ENCODE results near the gene XXYLT1.

XXYLT1 gene

DNA sequence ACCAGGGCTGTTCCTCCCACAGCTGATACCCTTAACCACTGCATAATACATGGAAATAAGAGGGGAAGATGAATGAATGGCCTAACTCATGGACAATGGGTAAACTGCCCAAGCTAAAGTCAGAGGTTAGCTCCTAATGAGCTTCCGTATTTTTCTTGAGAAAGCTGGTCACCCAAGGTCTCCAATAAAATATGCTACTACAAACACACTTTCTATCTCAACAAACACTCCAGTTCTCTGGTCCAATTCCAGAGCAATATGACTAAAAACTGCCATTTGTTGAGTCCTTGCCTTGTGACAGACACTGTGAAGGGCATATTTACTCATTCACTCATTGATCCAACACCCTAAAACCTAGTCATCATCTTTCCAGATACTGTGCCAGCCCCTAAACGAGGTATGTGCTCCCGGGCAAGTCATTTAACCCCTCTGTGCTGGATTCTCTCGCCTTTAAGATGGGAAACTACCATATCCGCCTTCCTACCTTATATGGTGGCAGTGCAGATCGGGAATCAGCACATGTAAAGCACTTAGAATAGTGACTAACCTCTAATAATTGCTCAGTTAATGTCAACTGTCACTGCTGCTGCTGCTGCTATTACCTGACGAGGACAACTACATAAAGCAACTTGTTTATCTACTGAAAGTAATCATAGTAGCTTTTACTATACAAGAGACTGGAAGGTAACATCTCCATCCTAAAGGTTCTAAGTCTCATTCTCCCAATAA, 89.1 kb downstream of the XXYLT1 start:
- no peak for DNase-seq (ENCODE audit: extremely low spot score)
- TF ChIP-seq ZNF384 (IDR thresholded peaks at IDR 0.05) = no peak
- no peak for TF ChIP-seq L3MBTL2 (conservative IDR thresholded peaks at IDR 0.05)
- no peak for TF ChIP-seq FOXA1 (IDR thresholded peaks at IDR 0.05)
- ChIA-PET POLR2A (no interaction called here), CTCF (no interaction called here)

DNA sequence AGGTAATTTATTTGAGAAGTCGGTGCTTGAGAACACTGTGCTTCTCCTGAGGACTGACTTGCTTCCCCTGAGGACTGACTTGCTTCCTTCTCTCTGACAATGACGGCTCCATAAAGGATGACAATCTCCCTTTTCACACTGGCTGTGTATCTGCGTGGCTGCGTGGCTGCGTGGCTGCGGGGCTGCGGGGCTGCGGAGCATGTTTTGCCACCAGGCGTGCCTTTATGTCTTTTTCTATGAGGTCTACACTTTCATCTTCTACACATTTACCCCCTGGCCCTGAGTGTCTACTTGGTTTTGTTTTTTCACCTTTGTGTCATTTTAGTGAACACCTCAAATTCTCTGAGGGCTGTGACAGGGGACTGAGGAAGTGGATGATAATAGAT, 89.9 kb downstream of the XXYLT1 start:
- ChIA-PET CTCF (no interaction called here), POLR2A (no interaction called here)
- no peak for DNase-seq (ENCODE audit: extremely low spot score)
- TF ChIP-seq, protein P1, sequence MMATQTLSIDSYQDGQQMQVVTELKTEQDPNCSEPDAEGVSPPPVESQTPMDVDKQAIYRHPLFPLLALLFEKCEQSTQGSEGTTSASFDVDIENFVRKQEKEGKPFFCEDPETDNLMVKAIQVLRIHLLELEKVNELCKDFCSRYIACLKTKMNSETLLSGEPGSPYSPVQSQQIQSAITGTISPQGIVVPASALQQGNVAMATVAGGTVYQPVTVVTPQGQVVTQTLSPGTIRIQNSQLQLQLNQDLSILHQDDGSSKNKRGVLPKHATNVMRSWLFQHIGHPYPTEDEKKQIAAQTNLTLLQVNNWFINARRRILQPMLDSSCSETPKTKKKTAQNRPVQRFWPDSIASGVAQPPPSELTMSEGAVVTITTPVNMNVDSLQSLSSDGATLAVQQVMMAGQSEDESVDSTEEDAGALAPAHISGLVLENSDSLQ (IDR thresholded peaks at IDR 0.05) = no peak
- TF ChIP-seq FOXM1 (IDR thresholded peaks at IDR 0.05; ENCODE audit: borderline replicate concordance) (no peak), LEF1 (IDR thresholded peaks at IDR 0.05; ENCODE audit: borderline replicate concordance) (no peak), L3MBTL2 (conservative IDR thresholded peaks at IDR 0.05) (no peak), FOXK2 (IDR thresholded peaks at IDR 0.05) (no peak), CTBP1 (IDR thresholded peaks at IDR 0.05; ENCODE audit: borderline replicate concordance) (no peak), FOXA1 (IDR thresholded peaks at IDR 0.05) (no peak), ZNF384 (IDR thresholded peaks at IDR 0.05) (no peak), TARDBP (IDR thresholded peaks at IDR 0.05) (no peak), BHLHE40 (IDR thresholded peaks at IDR 0.05; ENCODE audit: borderline replicate concordance) (no peak), NFRKB (IDR thresholded peaks at IDR 0.05) (no peak), HDGF (IDR thresholded peaks at IDR 0.05; ENCODE audit: borderline replicate concordance) (no peak), SUZ12 (IDR thresholded peaks at IDR 0.05) (no peak)

DNA sequence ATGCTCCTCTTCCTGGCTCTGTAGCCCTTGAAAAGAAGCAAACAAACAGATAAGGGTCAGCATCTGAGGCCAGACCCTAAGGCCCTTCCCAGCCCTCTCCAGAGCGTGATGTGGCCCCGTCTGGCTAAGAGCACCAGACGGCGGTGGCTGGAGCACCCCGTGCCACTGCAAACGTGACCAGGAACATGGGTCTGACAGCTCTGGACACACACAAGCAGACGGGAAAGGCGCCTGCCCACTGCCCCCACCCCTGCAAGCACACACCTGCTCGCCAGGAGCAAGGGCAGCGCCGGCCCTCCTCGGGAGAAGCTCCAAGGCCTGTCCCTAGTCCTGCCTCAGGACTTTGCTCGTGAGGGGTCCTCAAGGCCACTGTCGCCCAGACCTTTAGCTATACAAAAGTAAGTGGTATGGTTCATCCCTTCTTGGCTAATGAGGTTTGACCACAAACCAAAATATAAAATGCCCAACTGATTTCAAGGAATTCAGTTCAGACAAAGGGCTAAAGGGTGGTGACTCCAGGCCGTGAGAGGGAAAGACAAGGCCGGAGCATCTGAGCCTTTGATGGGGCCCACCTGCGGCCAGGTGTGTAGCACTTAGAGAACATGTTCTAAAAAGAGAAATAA, 90.4 kb downstream of the XXYLT1 start:
- no peak for DNase-seq (ENCODE audit: extremely low spot score)
- ChIA-PET CTCF (no interaction called here), POLR2A (no interaction called here)
- no peak for TF ChIP-seq ELF4 (IDR thresholded peaks at IDR 0.05)
- TF ChIP-seq HDGF (IDR thresholded peaks at IDR 0.05; ENCODE audit: borderline replicate concordance) = no peak
- TF ChIP-seq SP1 (IDR thresholded peaks at IDR 0.05) = no peak
- TF ChIP-seq TARDBP (IDR thresholded peaks at IDR 0.05) = no peak
- TF ChIP-seq SUZ12 (IDR thresholded peaks at IDR 0.05) = no peak
- TF ChIP-seq ZNF384 (IDR thresholded peaks at IDR 0.05) = no peak
- TF ChIP-seq CTBP1 (IDR thresholded peaks at IDR 0.05; ENCODE audit: borderline replicate concordance) = no peak
- TF ChIP-seq L3MBTL2 (conservative IDR thresholded peaks at IDR 0.05) = no peak
- TF ChIP-seq FOXK2 (IDR thresholded peaks at IDR 0.05) = no peak
- no peak for TF ChIP-seq FOXA1 (IDR thresholded peaks at IDR 0.05)
- TF ChIP-seq NFRKB (IDR thresholded peaks at IDR 0.05) = no peak
- TF ChIP-seq ARNT (IDR thresholded peaks at IDR 0.05) = no peak
- TF ChIP-seq, protein P1 (IDR thresholded peaks at IDR 0.05) = no peak
- no peak for TF ChIP-seq BHLHE40 (IDR thresholded peaks at IDR 0.05; ENCODE audit: borderline replicate concordance)

DNA sequence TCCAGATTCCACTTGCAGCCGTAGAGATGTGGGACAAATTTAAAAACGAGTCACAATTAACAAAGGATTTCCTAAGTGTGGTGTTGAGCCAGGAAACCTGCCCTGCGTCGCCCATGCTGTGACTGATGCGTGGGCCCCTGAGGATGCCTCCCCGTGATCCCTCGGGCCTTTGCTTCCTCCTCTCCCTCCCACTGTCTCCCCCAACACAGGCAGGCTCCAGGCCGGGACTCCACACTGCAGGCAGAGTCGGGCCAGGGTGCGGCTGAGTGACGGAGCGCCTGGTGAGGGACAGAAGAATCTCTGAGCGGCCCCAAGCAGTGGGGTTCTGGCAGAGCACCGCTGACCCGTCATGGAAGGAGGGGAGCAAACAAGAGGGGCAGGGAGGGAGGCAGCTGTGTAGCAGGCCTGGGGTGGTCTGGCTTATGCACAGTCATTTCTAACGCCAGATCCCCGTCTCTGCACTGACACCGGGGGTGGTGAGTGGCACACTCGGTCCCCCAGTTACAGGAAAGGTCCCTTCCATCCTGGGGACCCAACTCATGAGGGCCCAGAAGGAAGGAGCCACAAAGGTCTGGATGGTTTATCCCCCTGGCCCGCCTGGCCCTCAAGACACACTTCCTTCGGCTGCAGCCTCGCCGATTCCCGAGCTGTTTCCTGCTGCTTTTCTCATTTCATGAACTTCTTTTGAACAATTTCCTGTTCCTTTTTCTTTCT, 91.0 kb downstream of the XXYLT1 start:
- TF ChIP-seq FOXK2 (IDR thresholded peaks at IDR 0.05) (no peak), L3MBTL2 (conservative IDR thresholded peaks at IDR 0.05) (no peak), CTBP1 (IDR thresholded peaks at IDR 0.05; ENCODE audit: borderline replicate concordance) (no peak), SUZ12 (IDR thresholded peaks at IDR 0.05) (no peak), NFRKB (IDR thresholded peaks at IDR 0.05) (no peak), FOXM1 (IDR thresholded peaks at IDR 0.05; ENCODE audit: borderline replicate concordance) (no peak), SP1 (IDR thresholded peaks at IDR 0.05) (no peak), BHLHE40 (IDR thresholded peaks at IDR 0.05; ENCODE audit: borderline replicate concordance) (no peak), LEF1 (IDR thresholded peaks at IDR 0.05; ENCODE audit: borderline replicate concordance) (no peak), ZNF384 (IDR thresholded peaks at IDR 0.05) (no peak), TARDBP (IDR thresholded peaks at IDR 0.05) (no peak)
- POLR2A ChIA-PET = no interaction called here
- CTCF ChIA-PET = no interaction called here
- no peak for DNase-seq (ENCODE audit: extremely low spot score)

DNA sequence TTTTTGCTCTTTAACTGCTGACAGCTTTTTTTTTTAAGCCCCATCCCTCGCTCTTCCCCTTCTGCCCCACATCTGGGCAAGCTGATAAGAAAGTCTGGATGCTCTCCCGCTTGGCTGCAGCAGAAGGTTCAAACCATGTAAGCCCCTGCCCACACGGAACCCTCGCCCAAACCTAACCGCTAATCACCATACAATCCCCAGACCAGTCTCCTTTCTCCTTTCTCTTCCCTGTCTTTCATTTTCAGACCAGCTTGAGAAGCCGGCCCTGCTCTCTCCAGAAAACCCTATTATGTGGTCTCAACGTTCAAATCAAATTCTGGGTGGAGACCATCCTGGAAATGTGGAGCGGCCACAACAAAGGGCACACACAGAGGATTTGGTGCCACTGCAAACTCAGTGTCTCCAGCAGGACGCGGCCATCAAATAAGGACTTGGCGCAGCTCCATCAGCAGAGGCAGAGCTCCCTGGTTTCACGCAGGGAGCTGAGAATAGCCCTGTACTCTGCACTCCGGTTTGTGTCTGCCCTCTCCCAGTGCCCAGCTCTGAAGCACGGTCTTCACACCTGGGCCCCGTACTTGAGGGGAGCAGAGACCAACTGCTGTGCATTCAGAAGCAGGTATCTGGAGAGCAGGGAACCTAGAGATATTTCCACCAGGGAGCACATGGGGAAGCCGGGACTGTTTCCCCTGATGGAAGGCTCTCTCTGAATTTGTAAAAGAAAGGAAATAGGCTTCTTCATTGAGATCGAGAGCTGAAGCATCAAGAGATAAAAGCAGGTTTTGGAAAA, 92.6 kb downstream of the XXYLT1 start:
- TF ChIP-seq BHLHE40 (IDR thresholded peaks at IDR 0.05; ENCODE audit: borderline replicate concordance) (no peak), HDGF (IDR thresholded peaks at IDR 0.05; ENCODE audit: borderline replicate concordance) (no peak), FOXA1 (IDR thresholded peaks at IDR 0.05) (no peak), SP1 (IDR thresholded peaks at IDR 0.05) (no peak), FOXK2 (IDR thresholded peaks at IDR 0.05) (no peak), L3MBTL2 (conservative IDR thresholded peaks at IDR 0.05) (no peak), ZNF384 (IDR thresholded peaks at IDR 0.05) (no peak), ARNT (IDR thresholded peaks at IDR 0.05) (no peak), CTBP1 (IDR thresholded peaks at IDR 0.05; ENCODE audit: borderline replicate concordance) (no peak), FOXM1 (IDR thresholded peaks at IDR 0.05; ENCODE audit: borderline replicate concordance) (no peak), TARDBP (IDR thresholded peaks at IDR 0.05) (no peak), ELF4 (IDR thresholded peaks at IDR 0.05) (no peak), NFRKB (IDR thresholded peaks at IDR 0.05) (no peak), SUZ12 (IDR thresholded peaks at IDR 0.05) (no peak)
- TF ChIP-seq, protein P1 (IDR thresholded peaks at IDR 0.05) = no peak
- DNase-seq (ENCODE audit: extremely low spot score) = no peak
- ChIA-PET POLR2A (no interaction called here), CTCF (no interaction called here)

Data from HEK293T (cell line).